Testis (tissue), 3 donors: ENCODE data around the gene BICRAL. TPM values are rescaled to one million over a fixed set of nuclear protein-coding genes. Genes with fewer than 3 reads are reported as not detected.

Experiments used
- DNase-seq: peaks from one replicate; pipeline ENCODE4 v3.0.0-alpha.2; 2019
- H3K27ac ChIP-seq, 2 donors: fragments of 200-600 bp; sonication (generic); one replicate each; pipeline ENCODE4 v1.5.1; 2019
- H3K27me3 ChIP-seq: fragments of 200-600 bp; sonication (generic); one replicate; pipeline ENCODE4 v1.5.1; 2019
- H3K36me3 ChIP-seq: fragments of 200-600 bp; sonication (generic); one replicate; pipeline ENCODE4 v1.5.1; 2017; ENCODE audit warnings: low read depth; ENCODE audit errors: missing control alignments
- H3K4me1 ChIP-seq: fragments of 200-600 bp; sonication (generic); one replicate; pipeline ENCODE4 v1.5.1; 2019
- H3K4me3 ChIP-seq, 2 donors: fragments of 200-600 bp; sonication (generic); one replicate each; pipeline ENCODE4 v1.5.1; 2017 to 2019
- H3K9me3 ChIP-seq: fragments of 200-600 bp; sonication (generic); one replicate; pipeline ENCODE4 v1.5.1; 2017
- POLR2A ChIP-seq: fragments of 450-650 bp; IDR thresholded peaks from one replicate; pipeline ENCODE4 v1.6.1; 2017; ENCODE audit warnings: antibody characterized with exemption, mild to moderate bottlenecking, moderate library complexity
- WGBS, 2 donors: methylation state at CpG; one replicate each; pipeline ENCODE4 v1.1.5; 2018; 5-methylcytosine and 5-hydroxymethylcytosine counted together
- intact Hi-C: fragments of 100-400 bp; cut with DNase I; formaldehyde crosslinking; loops from one replicate; pipeline ENCODE4 v1.15.1; 2023; ENCODE audit warnings: low total_unique reads
- polyA plus RNA-seq: library from polyadenylated mRNA; stranded (reverse); fragments of 350-450 nt; fragmentation: Illumina TruSeq; extraction: RNeasy Lipid Tissue Mini Kit (QIAGEN cat#74804); gene quantifications from one replicate; pipeline ENCODE4 v1.2.3, GENCODE V29; 2014; ENCODE audit warnings: low read depth, low replicate concordance; ENCODE audit not compliant: insufficient read depth
- total RNA-seq, 2 donors: library from RNA; depleted of rRNA; stranded (reverse); fragments of >200 nt; gene quantifications; one replicate each; pipeline ENCODE4 v1.2.3, GENCODE V29; 2016
- TF ChIP-seq, protein P1 (sequence below), 3 experiments: fragments of 450-650 bp in 2 of 3; fragments of 200-600 bp in 1 of 3; sonication (generic) in 1 of 3; IDR thresholded peaks; one replicate each; pipeline ENCODE4 v1.5.1; 2016 to 2019; ENCODE audit warnings: antibody characterized with exemption in 3 of 3, mild to moderate bottlenecking in 2 of 3, moderate library complexity in 1 of 3

The BICRAL gene
- total and polyA plus RNA-seq, 3 donors from 2014 or later: 12.5 to 21.1 (median 20.4) TPM

DNA sequence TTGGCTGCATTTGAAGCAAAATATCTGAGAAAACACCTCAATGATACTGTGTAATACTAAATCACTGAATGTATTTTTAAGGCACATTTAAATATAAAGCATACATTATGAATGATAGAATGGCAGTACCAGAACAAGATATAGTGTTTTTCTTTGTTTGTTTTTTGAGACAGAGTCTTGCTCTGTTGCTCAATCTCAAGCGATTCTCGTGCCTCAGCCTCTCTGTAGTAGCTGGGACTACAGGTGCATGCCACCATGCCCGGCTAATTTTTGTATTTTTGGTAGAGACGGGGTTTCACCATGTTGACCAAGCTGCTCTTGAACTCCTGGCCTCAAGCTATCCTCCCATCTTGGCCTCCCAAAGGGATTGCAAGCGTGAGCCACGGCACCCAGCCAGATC lies 2.3 kb upstream of the BICRAL start:
- no peak overlapping the region for H3K4me3 ChIP-seq
- H3K27me3 ChIP-seq: no peaks in the 10 kb centered on the region
- no peak for TF ChIP-seq POLR2A
- TF ChIP-seq, protein P1, sequence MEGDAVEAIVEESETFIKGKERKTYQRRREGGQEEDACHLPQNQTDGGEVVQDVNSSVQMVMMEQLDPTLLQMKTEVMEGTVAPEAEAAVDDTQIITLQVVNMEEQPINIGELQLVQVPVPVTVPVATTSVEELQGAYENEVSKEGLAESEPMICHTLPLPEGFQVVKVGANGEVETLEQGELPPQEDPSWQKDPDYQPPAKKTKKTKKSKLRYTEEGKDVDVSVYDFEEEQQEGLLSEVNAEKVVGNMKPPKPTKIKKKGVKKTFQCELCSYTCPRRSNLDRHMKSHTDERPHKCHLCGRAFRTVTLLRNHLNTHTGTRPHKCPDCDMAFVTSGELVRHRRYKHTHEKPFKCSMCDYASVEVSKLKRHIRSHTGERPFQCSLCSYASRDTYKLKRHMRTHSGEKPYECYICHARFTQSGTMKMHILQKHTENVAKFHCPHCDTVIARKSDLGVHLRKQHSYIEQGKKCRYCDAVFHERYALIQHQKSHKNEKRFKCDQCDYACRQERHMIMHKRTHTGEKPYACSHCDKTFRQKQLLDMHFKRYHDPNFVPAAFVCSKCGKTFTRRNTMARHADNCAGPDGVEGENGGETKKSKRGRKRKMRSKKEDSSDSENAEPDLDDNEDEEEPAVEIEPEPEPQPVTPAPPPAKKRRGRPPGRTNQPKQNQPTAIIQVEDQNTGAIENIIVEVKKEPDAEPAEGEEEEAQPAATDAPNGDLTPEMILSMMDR (IDR thresholded peaks at IDR 0.05): no peak
- DNase-seq: no peak
- 87 to 88% methylated on average over 6 of the region's 6 CpGs for WGBS, 2 donors
- peaks cover 4% of the 10 kb centered on the region for H3K4me1 ChIP-seq
- H3K27ac ChIP-seq: no peak overlapping the region
- no peaks in the 10 kb centered on the region for H3K9me3 ChIP-seq
- H3K36me3 ChIP-seq: no peaks in the 10 kb centered on the region
- intact Hi-C loops: no loop called here

DNA sequence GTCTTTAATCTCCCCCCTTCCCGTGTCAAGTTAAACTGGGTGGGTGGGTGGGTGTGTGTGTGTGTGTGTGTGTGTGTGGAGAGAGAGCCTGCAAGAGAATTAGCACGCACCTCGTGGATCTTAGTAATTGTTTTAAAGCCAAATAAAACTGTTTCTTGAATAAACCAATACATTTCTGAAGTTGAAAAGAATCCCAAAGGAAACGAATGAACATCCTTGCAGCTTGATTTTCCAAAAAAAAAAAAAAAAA lies 381 bp upstream of the BICRAL start:
- intact Hi-C loops: loop anchor here (5.0 kb wide), 1 partner anchor 34 kb away; the partner anchor contains the start of gene TBCC
- WGBS, 2 donors: 0% methylated on average over 4 of the region's 4 CpGs
- TF ChIP-seq, protein P1 (IDR thresholded peaks at IDR 0.05): no peak
- TF ChIP-seq POLR2A: no peak
- Histone ChIP-seq H3K9me3 (no peaks in the 10 kb centered on the region), H3K27me3 (no peaks in the 10 kb centered on the region), H3K27ac (peak overlapping the region; percentile 82 to 98), H3K4me3 (peak overlapping the region; percentile 95 to 97), H3K36me3 (no peaks in the 10 kb centered on the region), H3K4me1 (peaks cover 18% of the 10 kb centered on the region)
- DNase-seq: no peak

DNA sequence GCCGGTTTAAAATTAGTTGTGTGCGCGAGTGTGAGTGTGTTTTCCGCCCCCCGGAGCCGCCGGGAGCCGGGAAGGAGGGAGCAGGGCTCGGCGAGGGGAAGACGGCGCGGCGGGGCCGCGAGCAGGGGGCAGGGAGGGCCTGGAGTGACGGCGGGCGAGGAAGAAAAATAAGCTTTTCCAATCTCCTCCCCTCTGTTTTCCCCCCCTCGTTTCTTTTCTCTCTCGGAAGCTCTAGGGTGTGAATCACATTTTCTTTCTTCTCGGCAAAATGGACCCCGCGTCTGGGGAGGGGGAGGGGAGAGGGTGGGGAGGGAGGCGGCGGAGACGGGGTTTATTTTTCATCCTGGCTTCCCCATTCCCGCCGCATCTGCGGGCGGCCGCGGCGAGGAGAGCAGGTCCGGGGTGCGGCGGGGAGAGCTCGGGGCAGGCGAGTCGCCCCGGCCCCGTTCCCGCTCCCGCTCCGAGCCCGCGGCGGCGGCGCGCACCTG lies 881 bp downstream of the BICRAL start:
- Histone ChIP-seq H3K9me3 (no peaks in the 10 kb centered on the region), H3K36me3 (no peaks in the 10 kb centered on the region), H3K4me1 (peaks cover 25% of the 10 kb centered on the region), H3K27ac (peak overlapping the region; percentile 98 to 100), H3K4me3 (peak overlapping the region; percentile 95 to 97), H3K27me3 (no peaks in the 10 kb centered on the region)
- 1% methylated on average over 24 to 50 of the region's 51 CpGs for WGBS, 2 donors
- intact Hi-C loops: loop anchor here (5.0 kb wide), 1 partner anchor 35 kb away; the partner anchor contains the start of gene TBCC
- peak; percentile 66 for DNase-seq
- TF ChIP-seq POLR2A: no peak
- TF ChIP-seq, protein P1 (IDR thresholded peaks at IDR 0.05): no peak

DNA sequence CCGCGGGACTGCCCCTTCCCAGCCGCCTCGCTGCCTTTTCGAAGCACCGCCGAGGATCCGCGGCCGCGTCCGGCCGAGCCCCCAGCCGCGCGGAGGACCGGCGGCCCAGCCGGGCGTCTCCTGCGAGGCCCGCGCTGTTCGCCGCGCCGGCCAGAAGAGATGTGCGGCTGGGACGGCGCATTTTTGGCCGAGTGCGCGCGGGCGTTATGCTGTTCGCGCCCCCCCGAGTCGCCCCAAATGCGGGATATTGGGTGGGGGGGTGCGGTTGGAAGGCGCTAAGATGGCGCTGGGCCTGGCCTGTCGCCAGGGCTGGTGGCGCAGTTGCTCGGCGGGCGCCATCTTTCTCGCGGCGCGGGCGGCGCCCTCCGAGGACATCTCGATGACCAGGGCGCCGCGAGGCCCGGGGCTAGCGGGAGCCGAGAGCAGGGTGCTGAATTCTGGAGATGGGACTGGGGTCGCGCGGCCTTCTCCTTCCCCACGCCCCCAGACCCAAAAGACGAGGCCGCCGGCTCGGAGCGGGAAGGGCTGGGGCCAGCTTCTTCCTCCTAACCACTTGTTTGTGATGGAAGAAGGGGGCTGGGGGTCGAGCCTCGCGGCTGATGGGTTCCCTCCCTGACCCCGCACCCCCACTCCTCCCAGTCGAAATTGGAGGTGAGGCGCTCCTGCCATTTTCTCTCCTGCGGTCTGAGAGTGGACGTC lies 1.5 kb downstream of the BICRAL start:
- peak; percentile 77 for DNase-seq
- Histone ChIP-seq H3K36me3 (no peaks in the 10 kb centered on the region), H3K27ac (peak overlapping the region; percentile 98 to 100), H3K27me3 (no peaks in the 10 kb centered on the region), H3K9me3 (no peaks in the 10 kb centered on the region), H3K4me1 (peaks cover 25% of the 10 kb centered on the region), H3K4me3 (peak overlapping the region; percentile 95 to 97)
- 0 to 1% methylated on average over 3 to 69 of the region's 79 CpGs for WGBS, 2 donors
- intact Hi-C loops: loop anchor here (5.0 kb wide), 1 partner anchor 36 kb away; the partner anchor contains the start of gene TBCC
- no peak for TF ChIP-seq POLR2A
- TF ChIP-seq, protein P1 (IDR thresholded peaks at IDR 0.05): no peak
